Femur (tissue), 1 donor: ENCODE results near the gene DYRK2.

ENCODE experiments used
- DNase-seq: peaks from one replicate; pipeline ENCODE4 v3.0.0-alpha.2; 2017

The DYRK2 gene

GRCh38 chr12:67647181-67647798, 1.3 kb upstream of the DYRK2 start:
- peak; percentile 60 for DNase-seq

GRCh38 chr12:67647799-67648520, 585 bp upstream of the DYRK2 start:
- DNase-seq = peak; percentile 93

GRCh38 chr12:67649261-67649569, 670 bp downstream of the DYRK2 start:
- DNase-seq = no peak

- DNase-seq = peak; percentile 67
Observed at GRCh38 chr12:67649570-67650387, 1.2 kb downstream of the DYRK2 start.

GRCh38 chr12:67650388-67651131, 2.0 kb downstream of the DYRK2 start:
- DNase-seq = no peak

- DNase-seq = no peak
Observed at GRCh38 chr12:67651132-67651695, 2.7 kb downstream of the DYRK2 start.

GRCh38 chr12:67655829-67656228, 7.3 kb downstream of the DYRK2 start:
- no peak for DNase-seq

GRCh38 chr12:67656251-67656650, 7.7 kb downstream of the DYRK2 start:
- DNase-seq = no peak

- no peak for DNase-seq
Observed at GRCh38 chr12:67658486-67658885, 9.9 kb downstream of the DYRK2 start.

GRCh38 chr12:67659292-67659691, 10.7 kb downstream of the DYRK2 start:
- no peak for DNase-seq

- no peak for DNase-seq
Observed at GRCh38 chr12:67661311-67662021, 12.9 kb downstream of the DYRK2 start.

- DNase-seq = no peak
Observed at GRCh38 chr12:67662910-67663538, 14.5 kb downstream of the DYRK2 start.

- no peak for DNase-seq
Observed at GRCh38 chr12:67664171-67664570, 15.6 kb downstream of the DYRK2 start.

GRCh38 chr12:67665679-67666078, 17.1 kb downstream of the DYRK2 start:
- no peak for DNase-seq

- DNase-seq = no peak
Observed at GRCh38 chr12:67666605-67667004, 18.1 kb downstream of the DYRK2 start.

GRCh38 chr12:67667276-67668073, 18.9 kb downstream of the DYRK2 start:
- DNase-seq = peak; percentile 43

GRCh38 chr12:67669217-67669933, 20.8 kb downstream of the DYRK2 start:
- DNase-seq = no peak

GRCh38 chr12:67669934-67670631, 21.5 kb downstream of the DYRK2 start:
- no peak for DNase-seq

GRCh38 chr12:67671419-67671818, 22.9 kb downstream of the DYRK2 start:
- no peak for DNase-seq

GRCh38 chr12:67671892-67672291, 23.3 kb downstream of the DYRK2 start:
- no peak for DNase-seq
